GM19468 (cell line): ENCODE data around the gene CCDC91.

ENCODE experiments used
- ATAC-seq: cut with Tn5 transposase; IDR thresholded peaks from one replicate; pipeline ENCODE4 v1.9.1; 2021; ENCODE audit warnings: mild to moderate bottlenecking, moderate library complexity, moderate number of reproducible peaks; ENCODE audit not compliant: unreplicated experiment; ENCODE audit errors: extremely low read depth

CCDC91 gene

DNA sequence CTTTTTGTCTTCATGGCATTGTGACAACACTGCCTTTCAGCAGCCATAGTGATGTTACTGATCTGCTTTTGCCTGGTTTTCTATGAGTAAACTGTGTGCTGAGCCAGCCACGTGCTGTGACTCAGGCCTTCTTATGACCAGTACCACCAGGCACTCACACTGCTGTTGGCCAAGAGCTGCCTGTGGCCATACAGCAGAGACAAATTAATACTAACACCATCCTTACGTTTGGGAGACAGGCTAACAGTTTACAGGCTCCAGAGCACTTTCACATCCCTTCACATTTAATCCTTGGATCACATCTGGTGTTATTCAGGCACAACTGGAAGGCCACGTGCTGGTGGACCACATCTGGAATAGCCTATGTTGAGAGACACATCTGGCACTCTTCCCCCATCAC is 377.9 kb downstream of the CCDC91 start:
- no peak for ATAC-seq

DNA sequence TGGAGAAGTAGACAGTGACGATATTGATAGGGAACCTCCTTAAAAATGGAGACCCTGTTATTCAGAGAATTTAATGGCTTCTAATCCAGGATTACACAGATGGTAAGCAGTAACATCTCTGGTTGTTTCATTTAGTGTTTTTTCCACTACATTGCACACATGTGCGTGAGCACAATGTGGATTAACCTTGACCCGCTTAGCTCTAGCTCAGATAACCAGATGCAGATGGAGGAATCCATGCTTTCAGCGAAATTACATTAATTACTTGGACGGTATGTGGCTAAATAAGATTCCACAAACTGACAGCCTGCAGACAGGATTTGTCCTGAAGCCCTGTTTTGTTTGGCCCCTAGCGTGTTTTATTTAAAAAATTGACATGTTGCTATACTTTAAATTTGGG is 378.4 kb downstream of the CCDC91 start:
- no peak for ATAC-seq

DNA sequence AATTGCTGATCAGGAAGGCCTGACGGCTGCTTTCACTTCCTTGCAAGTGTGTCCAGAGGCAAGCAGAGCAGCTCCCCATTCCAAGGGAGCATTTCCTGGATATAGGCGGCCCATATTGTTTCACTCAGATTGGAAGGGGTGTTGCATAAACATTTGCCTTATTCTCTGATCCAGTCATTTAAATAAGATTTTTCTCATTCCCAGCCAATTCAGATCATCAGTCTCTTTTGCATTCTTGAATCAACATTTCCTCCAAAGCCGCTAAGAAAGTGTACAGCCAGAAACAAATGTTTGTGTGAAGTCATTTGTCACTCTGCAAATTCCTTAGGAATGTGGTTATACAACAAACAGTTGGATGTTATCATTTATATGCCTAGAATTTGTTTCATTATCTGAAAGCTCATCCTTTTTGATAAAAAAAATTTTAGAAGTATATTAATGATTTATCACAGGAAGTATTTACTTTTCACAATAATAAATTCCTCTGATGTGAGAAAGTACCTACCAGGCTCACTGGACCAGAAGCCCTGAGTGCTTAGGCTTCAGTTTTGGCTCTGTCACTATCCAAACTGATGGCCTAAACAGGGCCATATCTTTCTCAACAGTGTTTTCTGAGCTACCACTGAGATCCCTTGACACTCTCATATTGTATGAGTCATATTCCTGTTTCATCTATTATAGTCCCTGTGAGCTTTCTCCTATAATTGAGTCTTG is 379.6 kb downstream of the CCDC91 start:
- ATAC-seq: no peak

DNA sequence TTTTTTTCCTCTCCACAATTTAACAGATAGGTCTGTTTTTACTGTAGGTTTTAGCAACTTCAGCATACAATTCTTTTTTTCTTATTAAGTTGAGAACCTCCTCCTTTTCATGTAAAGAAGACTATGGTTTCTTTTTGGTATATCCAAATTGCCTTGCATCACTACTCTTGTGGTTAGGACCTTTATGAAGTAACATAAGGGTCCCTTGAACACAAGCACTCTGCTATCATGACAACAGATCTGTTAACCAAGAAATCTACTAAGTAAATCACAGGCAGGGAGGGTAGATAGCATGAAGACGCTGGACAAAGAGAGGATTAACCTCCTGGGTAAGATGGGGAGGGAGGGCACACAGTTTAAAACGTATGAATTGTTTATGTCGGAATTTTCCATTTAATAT is 380.6 kb downstream of the CCDC91 start:
- no peak for ATAC-seq

DNA sequence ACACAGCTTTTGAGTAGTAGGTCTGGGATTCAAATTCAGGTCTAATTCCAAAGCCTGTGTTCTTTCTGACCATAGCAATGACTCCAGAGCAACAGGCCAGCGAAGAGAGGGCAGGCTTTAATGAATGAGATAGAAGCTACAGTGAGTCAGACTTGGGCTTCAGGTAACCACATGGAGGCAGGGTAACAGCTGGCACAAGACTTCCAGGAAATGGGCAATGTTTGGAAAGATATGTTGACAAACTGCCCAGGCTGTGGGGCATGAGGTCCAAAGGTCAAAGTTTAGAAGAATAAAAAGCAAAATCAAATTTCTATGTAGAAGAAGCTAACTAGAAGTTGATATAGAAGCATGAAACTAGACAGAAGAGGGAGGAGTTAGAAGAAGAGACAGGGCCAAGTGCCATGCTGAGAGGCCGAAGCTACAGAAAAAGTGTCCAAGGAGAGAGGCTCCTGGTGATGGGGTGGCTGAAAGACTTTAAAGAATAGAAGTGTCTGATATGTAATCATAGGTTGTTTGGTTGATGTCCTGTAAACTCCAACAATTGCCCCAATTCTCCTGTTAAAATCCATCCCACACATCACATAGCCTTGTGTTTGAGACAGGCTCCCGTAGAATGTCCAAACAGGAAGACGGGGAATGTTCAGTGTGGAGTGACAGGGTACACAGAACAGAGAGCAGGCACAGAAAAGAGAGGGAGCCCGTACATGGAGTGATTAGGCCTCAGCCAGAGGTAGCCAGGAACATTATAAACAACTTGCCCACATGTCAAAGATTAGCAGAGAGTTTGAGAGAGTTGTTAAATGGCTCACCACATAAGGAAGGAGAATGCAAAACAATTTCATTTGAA is 384.7 kb downstream of the CCDC91 start:
- no peak for ATAC-seq

DNA sequence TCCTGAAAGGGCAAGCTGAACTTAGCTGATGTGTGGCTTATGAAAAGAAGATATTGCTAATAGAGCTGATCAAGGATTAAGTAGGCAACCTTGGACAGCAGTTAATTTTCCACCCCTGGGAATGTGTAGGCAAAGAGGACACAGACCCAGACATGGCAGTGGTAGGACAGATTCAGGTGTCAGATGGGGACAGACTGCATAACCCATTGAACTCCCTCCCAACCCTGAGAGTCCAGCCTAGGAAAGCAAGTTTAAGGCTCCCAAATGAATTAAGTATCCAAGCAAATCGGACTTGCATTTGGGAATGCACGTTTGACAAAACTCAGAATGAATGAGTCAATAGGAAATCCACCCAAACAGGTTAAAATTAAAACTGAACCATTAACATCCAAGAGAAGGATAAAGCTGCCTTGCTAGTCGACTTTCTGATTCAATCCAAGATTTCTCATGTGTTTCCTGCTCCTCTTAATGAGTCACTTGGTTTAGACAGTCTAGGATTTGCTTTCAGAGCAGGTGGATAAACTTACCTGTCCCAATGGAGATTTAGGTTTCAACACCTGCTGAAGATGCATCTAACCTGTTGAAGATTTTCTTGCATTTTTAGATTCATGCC is 385.4 kb downstream of the CCDC91 start:
- no peak for ATAC-seq

DNA sequence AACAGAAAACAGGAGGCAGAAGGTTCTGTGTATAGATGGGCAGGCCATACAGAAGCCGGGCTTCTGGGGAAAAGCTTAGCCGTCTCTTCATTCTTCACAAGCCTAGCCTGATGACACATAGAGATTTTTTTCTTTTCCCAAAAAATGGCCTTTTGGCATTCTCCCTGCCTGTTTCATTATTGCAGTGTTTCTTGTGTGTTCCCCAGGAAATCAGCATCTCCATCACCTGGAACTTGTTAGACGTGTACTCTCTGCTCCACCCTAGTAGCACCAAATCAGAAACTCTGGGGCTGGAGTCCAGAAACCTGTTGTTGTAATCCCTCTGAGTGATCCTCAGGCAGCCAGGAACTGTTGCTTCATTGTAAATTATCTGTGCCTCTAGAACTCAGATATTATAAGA is 388.1 kb downstream of the CCDC91 start:
- ATAC-seq: no peak

DNA sequence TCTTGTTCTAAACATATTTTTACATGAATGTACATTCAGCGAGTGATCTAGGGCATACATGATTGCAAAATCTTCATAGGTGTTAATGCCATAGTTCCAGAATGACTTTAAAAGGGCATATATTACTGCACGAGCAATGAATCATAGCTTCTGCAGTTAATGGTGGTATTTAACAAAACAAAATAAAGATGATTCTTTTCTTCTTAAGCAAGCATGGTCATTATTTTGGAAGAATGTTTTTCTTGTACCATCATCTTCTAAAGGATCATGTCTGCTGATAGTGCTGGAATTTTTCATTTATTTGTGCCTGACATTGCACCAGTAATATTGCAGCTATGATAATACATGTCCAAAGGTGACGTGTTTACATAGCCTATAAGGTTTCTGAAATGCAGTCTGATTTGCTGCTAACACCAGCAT is 388.6 kb downstream of the CCDC91 start:
- no peak for ATAC-seq

DNA sequence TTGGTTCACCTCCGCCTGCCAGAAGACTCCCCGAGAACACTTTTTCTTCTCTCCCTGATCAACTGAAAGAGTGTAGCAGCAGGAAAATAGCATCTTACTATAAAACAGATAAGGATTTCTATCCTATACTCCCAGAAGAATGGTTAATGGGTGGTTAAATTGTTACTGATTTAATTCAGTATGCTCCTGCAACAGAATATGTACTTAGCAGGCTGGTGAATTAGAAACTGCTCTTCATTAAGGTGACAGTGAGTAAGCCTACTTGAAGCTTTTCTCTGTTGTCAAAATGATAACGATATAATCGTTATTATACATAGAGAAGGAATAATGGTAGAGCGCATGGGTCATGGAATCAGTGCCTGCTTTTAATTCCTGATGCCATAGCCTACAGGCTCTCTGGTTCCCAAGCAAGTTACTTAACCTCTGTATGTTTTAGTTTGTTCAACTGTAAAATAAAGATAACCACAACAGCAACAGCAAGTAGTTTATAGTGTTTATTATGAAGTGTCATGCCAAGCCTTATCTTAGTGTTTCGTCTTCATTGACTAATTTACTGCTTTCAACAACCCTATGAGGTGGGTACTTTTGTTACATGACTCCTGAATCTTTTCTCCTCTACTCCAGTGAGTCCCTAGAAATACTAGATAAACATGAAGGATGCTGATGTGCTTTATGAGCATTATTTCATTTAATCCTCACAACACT is 392.6 kb downstream of the CCDC91 start:
- no peak for ATAC-seq

DNA sequence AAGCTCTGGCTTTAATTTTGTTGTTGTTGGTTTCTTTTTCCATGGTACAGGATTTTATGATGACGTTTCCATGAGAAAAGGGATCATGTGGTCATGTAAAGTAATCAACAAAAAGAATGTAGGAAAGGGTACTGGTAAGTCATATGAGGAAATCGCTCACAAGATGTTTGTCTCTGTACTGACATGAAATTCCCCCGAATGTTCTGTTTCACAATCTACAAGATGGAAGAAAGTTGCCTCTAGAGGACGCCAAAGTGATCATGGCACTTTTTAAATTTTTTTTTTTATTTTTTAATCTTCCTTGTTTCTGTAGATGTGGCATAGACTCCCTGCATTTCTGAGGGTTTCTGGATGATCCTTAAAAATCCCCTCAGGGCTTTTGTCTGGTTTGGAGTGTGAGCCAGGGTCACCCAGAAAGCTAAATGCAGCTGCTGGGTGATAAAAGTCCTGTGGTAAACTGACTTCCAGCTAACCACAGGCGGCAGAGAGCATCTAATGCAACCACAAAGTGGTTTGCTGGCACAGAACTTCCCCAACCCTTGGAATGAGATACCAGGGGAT is 393.5 kb downstream of the CCDC91 start:
- no peak for ATAC-seq

DNA sequence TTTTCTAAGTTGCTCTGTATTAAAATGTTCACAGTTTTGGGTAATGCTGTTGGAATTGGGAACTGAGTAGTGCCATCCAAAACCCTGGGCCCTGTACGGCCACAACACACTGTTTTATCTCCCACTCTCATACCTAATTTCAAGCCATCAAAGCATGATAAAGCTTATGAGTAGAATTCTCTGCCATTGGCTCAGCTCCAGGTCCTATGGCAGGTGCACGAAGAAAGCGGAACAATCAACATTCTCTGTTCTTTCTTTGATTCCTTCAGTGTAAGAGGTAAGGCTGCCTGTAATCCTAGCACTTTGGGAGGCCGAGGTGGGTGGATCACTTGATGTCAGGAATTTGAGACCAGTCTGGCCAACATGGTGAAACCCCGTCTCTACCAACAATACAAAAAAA is 394.9 kb downstream of the CCDC91 start:
- ATAC-seq: no peak

DNA sequence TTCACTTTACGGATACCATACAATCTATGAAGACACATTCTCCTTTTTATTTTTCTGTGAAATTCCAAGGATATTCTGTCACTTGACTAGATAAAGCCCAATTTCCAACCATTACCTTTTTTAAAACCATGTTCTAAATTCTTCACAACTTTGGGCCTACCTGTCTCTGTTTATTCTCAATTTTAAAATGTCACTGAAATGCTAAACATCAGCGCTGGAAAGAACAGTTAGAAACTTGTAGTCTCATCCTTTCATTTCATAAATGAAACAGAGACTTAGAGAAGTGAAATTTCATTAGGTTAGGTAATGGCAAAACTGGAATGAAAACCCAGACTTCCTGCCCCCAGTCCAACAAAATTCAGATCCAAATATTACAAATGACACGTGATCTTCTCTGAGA is 396.2 kb downstream of the CCDC91 start:
- ATAC-seq: no peak

DNA sequence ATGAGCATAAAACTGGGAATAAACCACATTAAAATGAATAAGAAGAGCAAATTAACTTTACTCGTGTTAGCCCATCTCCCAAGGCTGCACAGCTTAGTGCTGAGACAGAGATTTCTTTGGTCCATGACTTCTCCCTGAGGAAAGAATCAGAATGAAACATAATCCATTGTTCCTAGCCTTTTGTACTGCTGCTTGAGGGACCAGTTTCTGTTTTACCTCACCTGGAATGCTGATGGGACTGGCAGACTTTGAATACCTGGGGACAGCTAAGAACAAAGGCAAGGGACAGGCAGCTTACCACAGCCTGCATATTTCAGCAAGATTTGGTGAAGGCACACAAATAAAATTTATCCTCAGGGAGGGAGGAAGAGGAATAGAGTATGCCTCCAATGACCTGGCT is 401.6 kb downstream of the CCDC91 start:
- ATAC-seq: no peak
